Activated CD4-positive, CD25-positive, alpha-beta regulatory T cell treated with anti-CD3 and anti-CD28 coated beads, Interleukin-2, amount 50 U/mL, for 72 hours (primary cell): ENCODE measurements around the gene PRC1.

Source experiments
- DNase-seq: peaks from one replicate; pipeline ENCODE4 v3.0.0; 2021

Gene PRC1

GRCh38 chr15:90954712-90955623 is 39.4 kb downstream of the PRC1 start, which contains the start of gene RCCD1:
RCCD1 (plus strand) TSS chr15:90954884; CDS start chr15:90956735, 1,851 bp downstream.
- peak; percentile 88 for DNase-seq

- no peak for DNase-seq
Observed at GRCh38 chr15:90953947-90954711, 40.2 kb downstream of the PRC1 start.

GRCh38 chr15:90952901-90953677 is 41.2 kb downstream of the PRC1 start:
- DNase-seq, result no peak

GRCh38 chr15:90950676-90951075 is 43.7 kb downstream of the PRC1 start:
- DNase-seq, result no peak

GRCh38 chr15:90949979-90950675 is 44.2 kb downstream of the PRC1 start:
- DNase-seq, result no peak

GRCh38 chr15:90948506-90948905 is 45.8 kb downstream of the PRC1 start:
- no peak for DNase-seq

- no peak for DNase-seq
Observed at GRCh38 chr15:90947577-90948357, 46.6 kb downstream of the PRC1 start.

- DNase-seq, result no peak
Observed at GRCh38 chr15:90946941-90947576, 47.3 kb downstream of the PRC1 start.

- no peak for DNase-seq
Observed at GRCh38 chr15:90946538-90946937, 47.8 kb downstream of the PRC1 start.

- no peak for DNase-seq
Observed at GRCh38 chr15:90945091-90945490, 49.2 kb downstream of the PRC1 start.

- no peak for DNase-seq
Observed at GRCh38 chr15:90942354-90943120, 51.8 kb downstream of the PRC1 start.

GRCh38 chr15:90941038-90941437 is 53.3 kb downstream of the PRC1 start:
- no peak for DNase-seq

GRCh38 chr15:90939756-90940155 is 54.6 kb downstream of the PRC1 start:
- no peak for DNase-seq

- DNase-seq, result no peak
Observed at GRCh38 chr15:90938261-90938660, 56.1 kb downstream of the PRC1 start.

GRCh38 chr15:90936823-90937222 is 57.5 kb downstream of the PRC1 start:
- no peak for DNase-seq

- peak; percentile 97 for DNase-seq
Observed at GRCh38 chr15:90934949-90935751, 59.2 kb downstream of the PRC1 start, which contains the start of gene UNC45A. UNC45A (plus strand) TSS chr15:90935285; CDS start chr15:90935325, 40 bp downstream.

- peak; percentile 88 for DNase-seq
Observed at GRCh38 chr15:90934256-90934948, 59.9 kb downstream of the PRC1 start.

GRCh38 chr15:90933301-90933700 is 61.0 kb downstream of the PRC1 start:
- no peak for DNase-seq

- no peak for DNase-seq
Observed at GRCh38 chr15:90932660-90932991, 61.7 kb downstream of the PRC1 start.
